Activated CD4-positive, alpha-beta T cell treated with anti-CD3 and anti-CD28 coated beads, Interleukin-2, amount 10 ng/mL, durations not matched to agents 7 days and 5 days (primary cell): ENCODE results near the gene CTCFL. TPM values are rescaled to one million over a fixed set of nuclear protein-coding genes. Genes with fewer than 3 reads are reported as not detected.

ENCODE experiments used
- CTCF ChIA-PET: fragments of 350-600 bp; sonication (Branson Sonifier 250); formaldehyde crosslinking; loops from one replicate; lab custom pipeline; 2021; ENCODE audit warnings: antibody characterized with exemption; lab: Charles Lee
- POLR2A ChIA-PET: fragments of 350-600 bp; sonication (Branson Sonifier 250); formaldehyde crosslinking; loops from one replicate; lab custom pipeline; 2021; ENCODE audit warnings: antibody characterized with exemption; lab: Charles Lee
- DNase-seq: peaks from one replicate; pipeline ENCODE4 v3.0.0-alpha.2; 2020
- H3K27ac Mint-ChIP-seq: one replicate; pipeline ENCODE4 v1.8.0; 2021; ENCODE audit warnings: mild to moderate bottlenecking, moderate library complexity, mixed read lengths
- H3K27me3 Mint-ChIP-seq: one replicate; pipeline ENCODE4 v1.8.0; 2021; ENCODE audit warnings: mixed read lengths
- H3K36me3 Mint-ChIP-seq: one replicate; pipeline ENCODE4 v1.8.0; 2021; ENCODE audit warnings: low read depth, mixed read lengths
- H3K4me1 Mint-ChIP-seq: one replicate; pipeline ENCODE4 v1.8.0; 2021; ENCODE audit warnings: mixed read lengths
- H3K4me3 Mint-ChIP-seq: one replicate; pipeline ENCODE4 v1.8.0; 2021; ENCODE audit warnings: mild to moderate bottlenecking, moderate library complexity, mixed read lengths
- H3K9me3 Mint-ChIP-seq: one replicate; pipeline ENCODE4 v1.8.0; 2021; ENCODE audit warnings: mixed read lengths
- total RNA-seq, 2 experiments: library from RNA; stranded (reverse); gene quantifications; one replicate each; pipeline ENCODE4 v1.2.3, GENCODE V29; 2021

Gene CTCFL
- total RNA-seq, 2 experiments from 2014 or later, result not detected

DNA sequence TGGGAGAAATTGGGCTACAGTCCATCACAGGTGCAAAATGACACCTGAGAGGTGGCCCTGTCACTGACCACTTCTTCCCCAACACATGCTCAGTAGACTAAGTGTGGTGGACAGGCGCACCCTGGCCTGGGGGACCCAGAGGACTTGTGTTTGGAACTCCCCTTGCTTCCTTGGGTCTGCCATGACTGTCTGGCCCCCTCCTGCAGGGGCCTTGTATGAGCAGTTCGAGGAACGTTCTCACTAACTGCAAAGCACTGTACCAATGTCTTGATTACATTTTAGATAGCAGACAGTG, 32.0 kb upstream of the CTCFL start:
- no peak for DNase-seq
- ChIA-PET CTCF (no interaction called here), POLR2A (no interaction called here)
- Mint-ChIP-seq H3K27ac (no peak overlapping the region), H3K4me1 (no peaks in the 10 kb centered on the region), H3K4me3 (no peak overlapping the region), H3K36me3 (no peaks in the 10 kb centered on the region), H3K27me3 (peaks cover 7% of the 10 kb centered on the region), H3K9me3 (no peaks in the 10 kb centered on the region)

GRCh38 chr20:57555457-57556184, 30.7 kb upstream of the CTCFL start:
- Mint-ChIP-seq H3K4me1 (no peaks in the 10 kb centered on the region), H3K36me3 (no peaks in the 10 kb centered on the region), H3K27ac (no peak overlapping the region), H3K27me3 (peaks cover 7% of the 10 kb centered on the region), H3K9me3 (no peaks in the 10 kb centered on the region), H3K4me3 (no peak overlapping the region)
- no peak for DNase-seq
- CTCF ChIA-PET, result no interaction called here
- POLR2A ChIA-PET, result no interaction called here

GRCh38 chr20:57553376-57554018, 28.6 kb upstream of the CTCFL start:
- no peak for DNase-seq
- H3K9me3 Mint-ChIP-seq, result no peaks in the 10 kb centered on the region
- H3K36me3 Mint-ChIP-seq, result no peaks in the 10 kb centered on the region
- no peak overlapping the region for H3K4me3 Mint-ChIP-seq
- ChIA-PET CTCF (no interaction called here), POLR2A (no interaction called here)
- H3K27me3 Mint-ChIP-seq, result peaks cover 2% of the 10 kb centered on the region
- H3K27ac Mint-ChIP-seq, result no peak overlapping the region
- no peaks in the 10 kb centered on the region for H3K4me1 Mint-ChIP-seq

DNA sequence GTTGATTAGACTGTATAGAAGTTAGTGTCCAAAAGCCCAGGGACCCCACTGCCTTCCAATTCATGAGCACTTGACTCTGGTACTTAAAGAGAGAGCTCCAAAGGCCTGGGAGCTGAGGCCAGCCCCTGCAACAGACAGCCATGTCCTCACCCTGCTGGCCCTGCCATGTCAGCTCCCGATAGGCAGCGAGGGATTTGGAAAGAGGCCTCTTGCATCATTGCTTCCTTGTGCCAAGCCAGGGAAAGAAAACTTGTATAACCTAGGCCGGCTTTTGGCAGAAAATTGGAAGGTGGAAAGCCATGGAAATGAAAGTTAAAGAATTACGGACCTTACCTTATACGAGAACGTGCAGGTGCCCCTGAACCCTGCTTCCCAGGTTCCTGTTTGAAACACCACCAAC, 27.5 kb upstream of the CTCFL start:
- DNase-seq, result no peak
- Mint-ChIP-seq H3K4me3 (no peak overlapping the region), H3K27me3 (peaks cover 2% of the 10 kb centered on the region), H3K9me3 (no peaks in the 10 kb centered on the region), H3K27ac (no peak overlapping the region), H3K4me1 (no peaks in the 10 kb centered on the region), H3K36me3 (no peaks in the 10 kb centered on the region)
- CTCF ChIA-PET, result no interaction called here
- POLR2A ChIA-PET, result no interaction called here

- Mint-ChIP-seq H3K9me3 (no peaks in the 10 kb centered on the region), H3K4me3 (no peak overlapping the region), H3K27me3 (peaks cover 10% of the 10 kb centered on the region), H3K4me1 (no peaks in the 10 kb centered on the region), H3K27ac (no peak overlapping the region), H3K36me3 (no peaks in the 10 kb centered on the region)
- CTCF ChIA-PET, result no interaction called here
- no peak for DNase-seq
- POLR2A ChIA-PET, result no interaction called here
These were observed 23.5 kb upstream of the CTCFL start for GRCh38 chr20:57548177-57549058.

GRCh38 chr20:57546956-57547649, 22.2 kb upstream of the CTCFL start:
- Mint-ChIP-seq H3K27me3 (peaks cover 12% of the 10 kb centered on the region), H3K9me3 (no peaks in the 10 kb centered on the region), H3K4me3 (no peak overlapping the region), H3K36me3 (no peaks in the 10 kb centered on the region), H3K4me1 (no peaks in the 10 kb centered on the region), H3K27ac (no peak overlapping the region)
- POLR2A ChIA-PET, result no interaction called here
- CTCF ChIA-PET, result no interaction called here
- no peak for DNase-seq

DNA sequence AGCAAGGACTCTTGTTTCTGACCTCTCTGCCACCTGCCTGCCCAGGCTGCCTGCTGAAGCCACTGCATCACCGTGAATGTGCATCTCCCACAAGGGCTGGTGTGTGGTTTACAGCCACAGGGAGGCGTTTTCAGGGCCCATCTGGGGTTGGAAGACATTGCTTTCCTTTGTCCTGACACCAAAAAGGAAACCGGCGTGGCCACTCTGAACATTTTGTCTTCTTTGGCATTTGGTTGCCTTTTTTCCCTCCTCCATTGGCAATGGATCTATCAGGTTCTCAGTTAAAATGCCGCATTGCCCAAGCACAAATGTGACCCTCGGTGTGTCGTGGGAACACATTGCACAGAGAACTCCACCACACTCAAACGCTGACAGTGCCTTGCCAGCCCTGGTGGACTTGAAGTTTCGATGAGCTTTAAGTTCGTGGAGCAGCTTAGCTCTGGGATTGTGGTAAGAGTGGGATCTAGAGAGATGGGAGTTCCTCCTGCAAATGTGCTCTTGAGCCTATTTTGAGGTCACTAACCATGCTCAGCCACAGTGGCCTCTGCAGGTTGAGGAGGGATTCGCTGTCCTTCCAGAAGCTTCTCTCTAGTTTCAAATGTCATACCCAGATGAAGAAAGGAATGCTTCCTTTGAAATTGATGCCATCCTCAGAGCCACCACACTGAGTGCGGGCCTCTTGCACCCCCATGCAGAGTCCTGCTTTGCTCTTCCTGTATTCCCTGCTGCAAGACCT, 21.2 kb upstream of the CTCFL start:
- Mint-ChIP-seq H3K4me3 (no peak overlapping the region), H3K36me3 (no peaks in the 10 kb centered on the region), H3K27me3 (peaks cover 12% of the 10 kb centered on the region), H3K27ac (no peak overlapping the region), H3K9me3 (no peaks in the 10 kb centered on the region), H3K4me1 (no peaks in the 10 kb centered on the region)
- CTCF ChIA-PET, result no interaction called here
- POLR2A ChIA-PET, result no interaction called here
- DNase-seq, result no peak

DNA sequence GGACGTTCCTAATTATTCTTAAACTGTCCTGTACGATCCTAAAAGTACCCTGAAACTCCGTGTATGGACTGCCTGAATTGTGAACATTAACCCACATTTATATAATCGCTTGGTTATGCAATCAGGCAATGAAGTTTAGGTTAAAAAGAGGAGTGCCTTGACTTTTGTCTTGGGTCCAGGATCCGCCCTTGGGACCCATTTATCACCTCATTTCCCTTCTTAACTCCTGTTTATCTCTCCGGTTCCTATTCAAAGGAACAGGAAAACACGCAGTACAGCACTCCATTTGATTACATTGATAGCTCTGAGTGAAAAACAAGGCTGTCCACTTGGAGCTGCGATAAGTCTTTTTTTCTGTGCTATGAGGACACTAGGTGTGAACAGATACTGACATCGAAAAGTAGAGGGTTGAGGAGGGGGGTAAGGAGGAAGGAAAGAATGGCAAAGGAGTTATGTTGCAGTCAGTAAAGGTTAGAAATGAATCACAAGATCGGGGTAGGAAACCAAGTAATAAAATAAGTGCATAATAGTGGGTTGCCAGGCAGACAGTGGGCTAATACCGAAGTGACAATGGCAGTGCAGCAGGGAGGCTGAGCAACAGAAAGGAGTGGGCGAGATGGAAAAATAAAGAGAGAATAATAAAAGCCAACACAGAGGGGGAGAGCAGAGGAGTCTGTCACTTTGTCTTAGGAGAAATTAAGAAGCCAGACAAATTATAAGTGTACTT, 20.1 kb upstream of the CTCFL start:
- H3K9me3 Mint-ChIP-seq, result no peaks in the 10 kb centered on the region
- no peak for DNase-seq
- CTCF ChIA-PET, result no interaction called here
- H3K4me3 Mint-ChIP-seq, result no peak overlapping the region
- no peaks in the 10 kb centered on the region for H3K36me3 Mint-ChIP-seq
- H3K27me3 Mint-ChIP-seq, result peaks cover 15% of the 10 kb centered on the region
- POLR2A ChIA-PET, result no interaction called here
- H3K4me1 Mint-ChIP-seq, result no peaks in the 10 kb centered on the region
- H3K27ac Mint-ChIP-seq, result no peak overlapping the region

- H3K36me3 Mint-ChIP-seq, result no peaks in the 10 kb centered on the region
- ChIA-PET POLR2A (no interaction called here), CTCF (no interaction called here)
- H3K4me3 Mint-ChIP-seq, result no peak overlapping the region
- no peak for DNase-seq
- no peaks in the 10 kb centered on the region for H3K9me3 Mint-ChIP-seq
- H3K27ac Mint-ChIP-seq, result no peak overlapping the region
- no peaks in the 10 kb centered on the region for H3K4me1 Mint-ChIP-seq
- H3K27me3 Mint-ChIP-seq, result peaks cover 19% of the 10 kb centered on the region
These were observed 18.8 kb upstream of the CTCFL start for GRCh38 chr20:57543754-57544153.

DNA sequence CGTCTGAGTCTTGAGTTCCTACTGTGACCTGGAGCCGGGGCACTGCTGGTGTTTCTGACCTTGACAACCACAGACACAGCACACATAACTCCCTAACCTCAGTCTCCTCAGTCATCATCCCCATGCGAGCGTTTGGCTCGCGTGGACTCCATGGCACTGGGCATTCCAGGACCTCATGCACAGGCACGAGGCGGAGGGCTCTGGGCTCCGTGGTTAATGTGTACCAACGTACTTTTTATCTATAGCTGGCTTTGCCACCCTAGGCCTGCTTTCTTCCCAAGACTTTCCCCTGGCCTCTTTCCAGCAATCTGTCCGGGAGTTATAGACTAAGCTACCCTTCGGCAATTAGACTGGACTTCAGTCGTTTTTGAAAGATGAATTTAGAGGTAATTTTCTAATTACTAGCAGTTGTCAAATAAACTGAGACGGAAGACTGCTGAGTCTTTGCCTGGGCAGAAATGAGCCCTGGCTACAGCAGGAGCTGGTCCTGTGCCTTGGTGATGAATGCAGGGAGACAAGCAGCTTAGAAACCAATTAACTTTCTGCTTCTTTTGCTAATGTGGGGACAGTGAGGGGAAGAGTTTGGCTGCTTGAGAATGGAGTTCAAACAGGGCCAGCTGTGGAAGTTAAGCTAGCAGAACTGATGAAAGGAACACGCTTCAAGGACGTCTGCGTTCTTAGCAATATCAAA, 16.1 kb upstream of the CTCFL start:
- no peak for DNase-seq
- ChIA-PET CTCF (no interaction called here), POLR2A (no interaction called here)
- peaks cover 33% of the 10 kb centered on the region for H3K27me3 Mint-ChIP-seq
- no peaks in the 10 kb centered on the region for H3K9me3 Mint-ChIP-seq
- H3K4me1 Mint-ChIP-seq, result no peaks in the 10 kb centered on the region
- H3K4me3 Mint-ChIP-seq, result no peak overlapping the region
- no peaks in the 10 kb centered on the region for H3K36me3 Mint-ChIP-seq
- no peak overlapping the region for H3K27ac Mint-ChIP-seq

DNA sequence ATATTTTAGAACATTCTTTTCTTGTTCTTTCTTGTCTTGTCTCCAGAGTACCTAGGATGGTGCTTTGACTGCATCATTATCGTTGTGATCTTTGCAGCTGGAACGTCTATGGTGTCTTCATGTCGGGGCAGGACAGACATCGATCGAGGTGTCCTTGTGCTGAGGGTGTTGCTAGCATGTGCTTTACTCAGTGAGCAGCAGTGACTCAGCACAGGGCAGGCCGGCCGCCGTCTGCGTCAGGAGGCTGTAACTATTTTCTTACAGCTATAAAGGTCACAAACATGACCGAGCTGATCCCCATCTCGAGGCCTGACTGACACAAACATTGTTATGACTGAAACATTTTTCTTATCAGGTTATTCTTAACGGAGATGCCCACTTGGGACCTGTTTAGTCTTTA, 14.9 kb upstream of the CTCFL start:
- ChIA-PET CTCF (no interaction called here), POLR2A (no interaction called here)
- peaks cover 30% of the 10 kb centered on the region for H3K27me3 Mint-ChIP-seq
- no peak overlapping the region for H3K4me3 Mint-ChIP-seq
- H3K27ac Mint-ChIP-seq, result no peak overlapping the region
- DNase-seq, result no peak
- H3K36me3 Mint-ChIP-seq, result no peaks in the 10 kb centered on the region
- H3K4me1 Mint-ChIP-seq, result no peaks in the 10 kb centered on the region
- H3K9me3 Mint-ChIP-seq, result no peaks in the 10 kb centered on the region
